ENCODE measurements around the gene PABPC1L2A. TPM values are rescaled to one million over a fixed set of nuclear protein-coding genes. Genes with fewer than 3 reads are reported as not detected.
"Not testable (repeated sequence)": the region's sequence is repeated elsewhere in the genome, so short reads cannot be mapped to it uniquely, and the experiment has no call there.

PABPC1L2A gene
- total RNA-seq, 2 donors from 2014 or later: 0.49 TPM; not detected in 1

DNA sequence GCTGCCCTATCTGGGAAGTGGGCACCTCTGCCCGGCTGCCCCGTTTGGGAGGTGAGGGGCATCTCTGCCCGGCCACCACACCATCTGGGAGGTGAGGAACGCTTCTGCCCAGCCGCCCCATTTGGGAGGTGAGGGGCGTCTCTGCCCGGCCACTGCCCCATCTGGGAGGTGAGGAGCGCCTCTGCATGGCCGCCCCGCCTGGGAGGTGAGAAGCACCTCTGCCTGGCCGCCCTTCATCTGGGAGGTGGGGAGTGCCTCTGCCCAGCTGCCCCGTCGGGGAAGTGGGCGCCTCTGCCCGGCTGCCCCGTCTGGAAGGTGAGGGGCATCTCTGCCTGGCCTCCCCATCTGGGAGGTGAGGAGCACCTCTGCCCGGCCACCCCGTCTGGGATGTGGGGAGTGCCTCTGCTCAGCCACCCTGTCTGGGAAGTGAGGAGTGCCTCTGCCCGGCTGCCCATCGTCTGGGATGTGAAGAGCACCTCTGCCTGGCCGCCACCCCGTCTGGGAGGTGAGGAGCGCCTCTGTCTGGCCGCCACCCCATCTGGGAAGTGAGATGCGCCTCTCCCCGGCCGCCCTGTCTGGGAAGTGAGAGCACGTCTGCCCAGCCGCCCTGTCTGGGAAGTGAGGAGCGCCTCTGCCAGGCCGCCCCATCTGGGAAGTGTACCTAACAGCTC lies 9.8 kb downstream of the PABPC1L2A start:
- Histone ChIP-seq H3K9me3 (ENCODE audit: control insufficient read depth, low read length) (no peaks in the 10 kb centered on the region), H3K4me1 (ENCODE audit: control insufficient read depth, insufficient read depth, low read length) (no peaks in the 10 kb centered on the region), H3K4me3 (ENCODE audit: low read length) (no peak overlapping the region), H3K27ac (ENCODE audit: low read depth, low read length) (no peak overlapping the region), H3K9ac (ENCODE audit: extremely low read depth, low read length, poor library complexity, severe bottlenecking) (no peak overlapping the region), H3K36me3 (ENCODE audit: control insufficient read depth, insufficient read depth, low read length) (no peaks in the 10 kb centered on the region), H3K27me3 (ENCODE audit: control insufficient read depth, insufficient read depth, low read length, poor library complexity, severe bottlenecking) (peaks cover 28% of the 10 kb centered on the region)
- Mint-ChIP-seq H3K36me3 (ENCODE audit: low read depth) (no peaks in the 10 kb centered on the region), H3K27ac (no peak overlapping the region), H3K4me1 (no peaks in the 10 kb centered on the region), H3K4me3 (no peak overlapping the region), H3K9me3 (peaks cover 59% of the 10 kb centered on the region), H3K27me3 (ENCODE audit: insufficient read depth) (peaks cover 20% of the 10 kb centered on the region)
- WGBS, 2 experiments (ENCODE audit: insufficient coverage in 1 of 2, insufficient read length in 1 of 2): 99% methylated on average over 31 of the region's 31 CpGs; no CpG with 5 or more reads in 1 of the 2 experiments
- no peak for DNase-seq
- TF ChIP-seq, protein P1, sequence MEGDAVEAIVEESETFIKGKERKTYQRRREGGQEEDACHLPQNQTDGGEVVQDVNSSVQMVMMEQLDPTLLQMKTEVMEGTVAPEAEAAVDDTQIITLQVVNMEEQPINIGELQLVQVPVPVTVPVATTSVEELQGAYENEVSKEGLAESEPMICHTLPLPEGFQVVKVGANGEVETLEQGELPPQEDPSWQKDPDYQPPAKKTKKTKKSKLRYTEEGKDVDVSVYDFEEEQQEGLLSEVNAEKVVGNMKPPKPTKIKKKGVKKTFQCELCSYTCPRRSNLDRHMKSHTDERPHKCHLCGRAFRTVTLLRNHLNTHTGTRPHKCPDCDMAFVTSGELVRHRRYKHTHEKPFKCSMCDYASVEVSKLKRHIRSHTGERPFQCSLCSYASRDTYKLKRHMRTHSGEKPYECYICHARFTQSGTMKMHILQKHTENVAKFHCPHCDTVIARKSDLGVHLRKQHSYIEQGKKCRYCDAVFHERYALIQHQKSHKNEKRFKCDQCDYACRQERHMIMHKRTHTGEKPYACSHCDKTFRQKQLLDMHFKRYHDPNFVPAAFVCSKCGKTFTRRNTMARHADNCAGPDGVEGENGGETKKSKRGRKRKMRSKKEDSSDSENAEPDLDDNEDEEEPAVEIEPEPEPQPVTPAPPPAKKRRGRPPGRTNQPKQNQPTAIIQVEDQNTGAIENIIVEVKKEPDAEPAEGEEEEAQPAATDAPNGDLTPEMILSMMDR (conservative IDR thresholded peaks at IDR 0.05): no peak

DNA sequence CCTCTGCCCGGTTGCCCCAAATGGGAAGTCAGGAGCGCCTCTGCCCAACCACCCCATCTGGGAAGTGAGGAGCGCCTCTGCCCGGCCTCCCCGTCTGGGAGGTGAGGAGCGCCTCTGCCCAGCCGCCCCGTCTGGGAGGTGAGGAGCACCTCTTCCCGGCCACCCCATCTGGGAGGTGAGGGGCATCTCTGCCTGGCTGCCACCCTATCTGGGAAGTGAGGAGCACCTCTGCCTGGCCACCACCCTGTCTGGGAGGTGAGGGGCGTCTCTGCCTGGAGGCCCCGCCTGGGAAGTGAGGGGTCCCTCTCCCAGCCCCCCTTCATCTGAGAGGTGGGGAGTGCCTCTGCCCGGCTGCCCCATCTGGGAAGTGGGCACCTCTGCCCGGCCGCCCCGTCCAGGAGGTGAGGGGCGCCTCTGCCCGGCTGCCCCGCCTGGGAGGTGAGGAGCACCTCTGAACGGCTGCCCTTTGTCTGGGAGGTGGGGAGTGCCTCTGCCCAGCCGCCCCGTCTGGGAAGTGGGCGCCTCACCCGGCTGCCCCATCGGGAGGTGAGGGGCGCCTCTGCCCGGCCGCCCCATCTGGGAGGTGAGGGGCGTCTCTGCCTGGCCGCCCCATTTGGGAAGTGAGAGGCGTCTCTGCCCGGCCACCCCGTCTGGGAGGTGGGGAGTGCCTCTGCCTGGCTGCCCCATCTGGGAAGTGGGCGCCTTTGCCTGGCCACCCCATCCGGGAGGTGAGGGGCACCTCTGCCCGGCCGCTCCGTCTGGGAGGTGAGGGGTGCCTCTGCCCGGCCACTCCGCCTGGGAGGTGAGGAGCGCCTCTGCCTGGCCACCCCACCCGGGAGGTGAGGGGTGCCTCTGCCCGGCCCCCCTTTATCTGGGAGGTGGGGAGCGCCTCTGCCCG lies 10.6 kb downstream of the PABPC1L2A start:
- Mint-ChIP-seq H3K27me3 (ENCODE audit: insufficient read depth) (peaks cover 12% of the 10 kb centered on the region), H3K9me3 (peaks cover 56% of the 10 kb centered on the region), H3K36me3 (ENCODE audit: low read depth) (no peaks in the 10 kb centered on the region), H3K4me1 (no peaks in the 10 kb centered on the region), H3K27ac (no peak overlapping the region), H3K4me3 (no peak overlapping the region)
- peaks cover 22% of the 10 kb centered on the region for H3K27me3 ChIP-seq (ENCODE audit: control insufficient read depth, insufficient read depth, low read length, poor library complexity, severe bottlenecking)
- no peaks in the 10 kb centered on the region for H3K9me3 ChIP-seq (ENCODE audit: control insufficient read depth, low read length)
- H3K4me1 ChIP-seq (ENCODE audit: control insufficient read depth, insufficient read depth, low read length): no peaks in the 10 kb centered on the region
- TF ChIP-seq, protein P1 (conservative IDR thresholded peaks at IDR 0.05): no peak
- H3K4me3 ChIP-seq (ENCODE audit: low read length): no peak overlapping the region
- H3K36me3 ChIP-seq (ENCODE audit: control insufficient read depth, insufficient read depth, low read length): no peaks in the 10 kb centered on the region
- no peak for DNase-seq
- 88% methylated on average over 41 of the region's 44 CpGs; no CpG with 5 or more reads in 1 of the 2 experiments for WGBS, 2 experiments (ENCODE audit: insufficient coverage in 1 of 2, insufficient read length in 1 of 2)
- no peak overlapping the region for H3K27ac ChIP-seq (ENCODE audit: low read depth, low read length)
- H3K9ac ChIP-seq (ENCODE audit: extremely low read depth, low read length, poor library complexity, severe bottlenecking): no peak overlapping the region

DNA sequence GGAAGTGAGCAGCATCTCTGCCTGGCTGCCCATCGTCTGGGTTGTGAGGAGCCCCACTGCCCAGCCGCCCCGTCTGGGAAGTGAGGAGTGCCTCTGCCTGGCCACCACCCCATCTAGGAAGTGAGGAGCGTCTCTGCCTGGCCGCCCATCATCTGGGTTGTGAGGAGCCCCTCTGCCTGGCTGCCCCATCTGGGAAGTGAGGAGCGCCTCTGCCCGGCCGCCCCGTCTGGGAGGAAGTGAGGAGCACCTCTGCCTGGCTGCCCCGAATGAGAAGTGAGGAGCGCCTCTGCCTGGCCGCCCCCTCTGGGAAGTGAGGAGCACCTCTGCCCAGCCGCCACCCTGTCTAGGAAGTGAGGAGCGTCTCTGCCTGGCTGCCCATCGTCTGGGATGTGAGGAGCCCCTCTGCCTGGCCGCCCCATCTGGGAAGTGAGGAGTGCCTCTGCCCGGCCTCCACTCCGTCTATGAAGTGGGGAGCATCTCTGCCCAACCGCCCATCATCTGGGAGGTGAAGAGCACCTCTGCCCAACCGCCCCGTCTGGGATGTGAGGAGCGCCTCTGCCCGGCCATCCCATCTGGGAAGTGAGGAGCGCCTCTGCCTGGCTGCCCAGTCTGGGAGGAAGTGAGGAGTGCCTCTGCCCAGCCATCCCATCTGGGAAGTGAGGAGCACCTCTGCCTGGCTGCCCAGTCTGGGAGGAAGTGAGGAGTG lies 11.4 kb downstream of the PABPC1L2A start:
- not testable (repeated sequence) for H3K36me3 Mint-ChIP-seq (ENCODE audit: low read depth); H3K27ac ChIP-seq (ENCODE audit: low read depth, low read length); H3K27me3 Mint-ChIP-seq (ENCODE audit: insufficient read depth); H3K36me3 ChIP-seq (ENCODE audit: control insufficient read depth, insufficient read depth, low read length); H3K9me3 ChIP-seq (ENCODE audit: control insufficient read depth, low read length); H3K4me3 ChIP-seq (ENCODE audit: low read length); H3K4me3 Mint-ChIP-seq; H3K27ac Mint-ChIP-seq; H3K4me1 Mint-ChIP-seq; H3K9ac ChIP-seq (ENCODE audit: extremely low read depth, low read length, poor library complexity, severe bottlenecking); DNase-seq; H3K4me1 ChIP-seq (ENCODE audit: control insufficient read depth, insufficient read depth, low read length)
- H3K9me3 Mint-ChIP-seq: peaks cover 54% of the 10 kb centered on the region
- H3K27me3 ChIP-seq (ENCODE audit: control insufficient read depth, insufficient read depth, low read length, poor library complexity, severe bottlenecking): peaks cover 14% of the 10 kb centered on the region
- WGBS, 2 experiments (ENCODE audit: insufficient coverage in 1 of 2, insufficient read length in 1 of 2): 85 to 92% methylated on average over 3 to 22 of the region's 24 CpGs

Measured in endodermal cell (in vitro differentiated cells).